ENCODE results near the gene HINT3. TPM values are rescaled to one million over a fixed set of nuclear protein-coding genes. Genes with fewer than 3 reads are reported as not detected.

Gene HINT3
- total RNA-seq, 1 experiment from 2014 or later = 15.1 TPM

GRCh38 chr6:125987026-125987617 is 30.6 kb downstream of the HINT3 start:
- BruUV-seq (replicated peaks) = no TSS peak
- no peak for DNase-seq
- Mint-ChIP-seq H3K4me3 (ENCODE audit: low read depth, unreplicated experiment) (no peak overlapping the region), H3K36me3 (ENCODE audit: insufficient read depth, unreplicated experiment) (no peaks in the 10 kb centered on the region), H3K27me3 (ENCODE audit: unreplicated experiment) (no peaks in the 10 kb centered on the region), H3K9me3 (ENCODE audit: low read depth, unreplicated experiment) (no peaks in the 10 kb centered on the region), H3K4me1 (ENCODE audit: low read depth, unreplicated experiment) (no peaks in the 10 kb centered on the region), H3K27ac (ENCODE audit: unreplicated experiment) (no peak overlapping the region)
- TF ChIP-seq, protein P1, sequence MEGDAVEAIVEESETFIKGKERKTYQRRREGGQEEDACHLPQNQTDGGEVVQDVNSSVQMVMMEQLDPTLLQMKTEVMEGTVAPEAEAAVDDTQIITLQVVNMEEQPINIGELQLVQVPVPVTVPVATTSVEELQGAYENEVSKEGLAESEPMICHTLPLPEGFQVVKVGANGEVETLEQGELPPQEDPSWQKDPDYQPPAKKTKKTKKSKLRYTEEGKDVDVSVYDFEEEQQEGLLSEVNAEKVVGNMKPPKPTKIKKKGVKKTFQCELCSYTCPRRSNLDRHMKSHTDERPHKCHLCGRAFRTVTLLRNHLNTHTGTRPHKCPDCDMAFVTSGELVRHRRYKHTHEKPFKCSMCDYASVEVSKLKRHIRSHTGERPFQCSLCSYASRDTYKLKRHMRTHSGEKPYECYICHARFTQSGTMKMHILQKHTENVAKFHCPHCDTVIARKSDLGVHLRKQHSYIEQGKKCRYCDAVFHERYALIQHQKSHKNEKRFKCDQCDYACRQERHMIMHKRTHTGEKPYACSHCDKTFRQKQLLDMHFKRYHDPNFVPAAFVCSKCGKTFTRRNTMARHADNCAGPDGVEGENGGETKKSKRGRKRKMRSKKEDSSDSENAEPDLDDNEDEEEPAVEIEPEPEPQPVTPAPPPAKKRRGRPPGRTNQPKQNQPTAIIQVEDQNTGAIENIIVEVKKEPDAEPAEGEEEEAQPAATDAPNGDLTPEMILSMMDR (IDR thresholded peaks at IDR 0.05; ENCODE audit: unreplicated experiment) = no peak
- intact Hi-C loops (cut with micrococcal nuclease; ENCODE audit: unreplicated experiment) = no loop called here
- CTCF ChIA-PET = interaction anchor here (1.5 to 1.6 kb wide), 2 partner anchors 13 to 125 kb away, joined by 4 to 7 read pairs; no protein-coding TSS in a partner anchor

DNA sequence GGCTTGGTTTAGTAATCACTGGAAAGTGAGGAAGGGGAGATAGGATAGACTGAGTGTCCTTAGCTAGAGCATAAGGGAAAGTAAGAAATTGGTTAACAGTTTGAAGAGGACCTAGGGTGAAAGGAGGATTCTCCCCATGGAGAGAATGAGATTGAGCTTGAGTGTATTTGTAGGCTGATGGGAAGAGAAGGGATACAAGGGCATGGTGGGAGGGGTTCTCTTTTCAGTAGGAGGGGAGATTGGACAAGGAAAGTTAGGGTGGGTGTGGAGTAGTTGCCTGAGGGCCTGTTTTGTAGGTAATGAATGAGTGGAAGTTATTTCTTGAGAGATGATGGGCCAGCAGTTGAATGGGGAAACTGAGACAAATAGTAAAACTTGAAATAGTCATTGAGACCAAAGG is 31.7 kb downstream of the HINT3 start:
- Mint-ChIP-seq H3K27ac (ENCODE audit: unreplicated experiment) (no peak overlapping the region), H3K9me3 (ENCODE audit: low read depth, unreplicated experiment) (no peaks in the 10 kb centered on the region), H3K4me1 (ENCODE audit: low read depth, unreplicated experiment) (no peaks in the 10 kb centered on the region), H3K4me3 (ENCODE audit: low read depth, unreplicated experiment) (no peak overlapping the region), H3K27me3 (ENCODE audit: unreplicated experiment) (no peaks in the 10 kb centered on the region), H3K36me3 (ENCODE audit: insufficient read depth, unreplicated experiment) (no peaks in the 10 kb centered on the region)
- CTCF ChIA-PET = no interaction called here
- no TSS peak for BruUV-seq (replicated peaks)
- no peak for DNase-seq
- intact Hi-C loops (cut with micrococcal nuclease; ENCODE audit: unreplicated experiment) = no loop called here
- TF ChIP-seq, protein P1 (IDR thresholded peaks at IDR 0.05; ENCODE audit: unreplicated experiment) = no peak

DNA sequence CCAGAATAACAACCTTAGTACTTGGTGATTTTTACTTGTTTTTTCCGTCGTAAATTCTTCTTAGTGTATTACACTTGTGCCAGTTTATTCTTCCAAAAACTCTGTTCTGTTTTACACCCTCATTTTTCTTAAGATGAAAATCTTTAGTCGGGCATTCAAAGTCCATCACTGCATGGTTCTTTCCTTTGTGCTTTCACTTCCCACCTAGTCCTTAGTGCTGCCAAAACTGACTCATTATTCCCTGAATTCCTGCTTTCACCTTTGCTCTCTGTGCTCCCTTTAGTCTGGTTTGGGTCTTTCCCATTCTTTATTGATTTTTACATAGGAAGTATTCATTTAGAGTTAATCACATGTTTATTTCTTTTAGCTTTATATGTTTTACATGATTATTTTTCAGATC is 33.1 kb downstream of the HINT3 start:
- intact Hi-C loops (cut with micrococcal nuclease; ENCODE audit: unreplicated experiment) = no loop called here
- CTCF ChIA-PET = interaction anchor here (0.7 kb wide), 2 partner anchors 127 to 774 kb away, joined by 4 read pairs; no protein-coding TSS in a partner anchor
- no TSS peak for BruUV-seq (replicated peaks)
- H3K4me3 Mint-ChIP-seq (ENCODE audit: low read depth, unreplicated experiment) = no peak overlapping the region
- H3K9me3 Mint-ChIP-seq (ENCODE audit: low read depth, unreplicated experiment) = no peaks in the 10 kb centered on the region
- H3K27ac Mint-ChIP-seq (ENCODE audit: unreplicated experiment) = peak overlapping the region; percentile 61
- TF ChIP-seq, protein P1 (IDR thresholded peaks at IDR 0.05; ENCODE audit: unreplicated experiment) = no peak
- DNase-seq = no peak
- peaks cover 5% of the 10 kb centered on the region for H3K4me1 Mint-ChIP-seq (ENCODE audit: low read depth, unreplicated experiment)
- H3K27me3 Mint-ChIP-seq (ENCODE audit: unreplicated experiment) = no peaks in the 10 kb centered on the region
- H3K36me3 Mint-ChIP-seq (ENCODE audit: insufficient read depth, unreplicated experiment) = no peaks in the 10 kb centered on the region

- CTCF ChIA-PET = no interaction called here
- H3K27ac Mint-ChIP-seq (ENCODE audit: unreplicated experiment) = no peak overlapping the region
- H3K36me3 Mint-ChIP-seq (ENCODE audit: insufficient read depth, unreplicated experiment) = peaks cover 6% of the 10 kb centered on the region
- H3K27me3 Mint-ChIP-seq (ENCODE audit: unreplicated experiment) = no peaks in the 10 kb centered on the region
- H3K4me3 Mint-ChIP-seq (ENCODE audit: low read depth, unreplicated experiment) = no peak overlapping the region
- intact Hi-C loops (cut with micrococcal nuclease; ENCODE audit: unreplicated experiment) = no loop called here
- DNase-seq = no peak
- peaks cover 12% of the 10 kb centered on the region for H3K4me1 Mint-ChIP-seq (ENCODE audit: low read depth, unreplicated experiment)
- no peaks in the 10 kb centered on the region for H3K9me3 Mint-ChIP-seq (ENCODE audit: low read depth, unreplicated experiment)
- no TSS peak for BruUV-seq (replicated peaks)
- TF ChIP-seq, protein P1 (IDR thresholded peaks at IDR 0.05; ENCODE audit: unreplicated experiment) = no peak
Observed at GRCh38 chr6:125991653-125992052, 35.1 kb downstream of the HINT3 start.
